Measurements from ENCODE around the gene TMEM176B.

The TMEM176B gene

DNA sequence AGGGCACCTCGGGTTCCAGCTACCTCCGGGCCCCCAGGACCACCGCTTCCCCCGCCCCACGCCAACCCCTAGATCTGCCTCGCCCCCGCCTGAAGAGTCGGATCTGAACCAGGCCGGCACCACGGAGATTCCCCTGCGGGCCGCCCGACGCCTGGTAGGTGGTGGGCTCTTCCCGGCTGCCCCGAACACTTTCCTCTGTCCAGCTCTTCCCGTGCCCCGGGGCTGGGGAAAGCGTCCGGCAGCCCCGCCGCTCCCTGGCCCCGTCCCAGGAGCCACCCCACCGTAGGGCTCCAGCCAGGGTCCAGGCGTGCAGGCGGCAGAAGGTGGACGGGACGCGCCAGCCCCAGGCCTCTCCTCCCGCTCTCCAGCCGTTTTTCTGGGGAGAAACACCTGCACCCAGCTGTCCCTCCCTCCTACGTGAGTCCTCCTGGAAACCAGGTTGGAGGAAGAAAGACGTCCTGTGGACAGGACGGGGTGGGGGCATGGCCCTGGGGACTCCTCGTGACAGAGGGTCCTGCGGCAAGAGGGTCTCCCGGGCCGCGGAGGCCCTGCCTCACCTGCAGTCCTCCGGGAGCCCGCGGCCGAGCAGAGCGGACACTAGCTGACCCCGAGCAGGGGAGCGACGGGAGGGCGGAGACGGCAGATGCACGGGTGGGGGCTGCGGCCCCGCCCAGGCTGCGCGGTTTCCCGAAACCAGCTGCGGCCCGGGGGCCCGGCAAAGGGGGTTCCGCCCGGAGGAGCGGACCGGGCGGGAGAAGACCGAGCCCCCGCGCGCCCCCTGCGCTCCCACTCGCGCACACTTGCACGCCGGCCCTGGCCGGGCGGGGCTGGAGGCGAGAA lies at the start of gene TMEM176B:
Gene TMEM176B, minus strand, starts transcription at position 624 of the 840 bp plus-strand sequence. CDS start 3,795 bp downstream, outside the sequence.
- DNase-seq: peak; percentile 83

DNA sequence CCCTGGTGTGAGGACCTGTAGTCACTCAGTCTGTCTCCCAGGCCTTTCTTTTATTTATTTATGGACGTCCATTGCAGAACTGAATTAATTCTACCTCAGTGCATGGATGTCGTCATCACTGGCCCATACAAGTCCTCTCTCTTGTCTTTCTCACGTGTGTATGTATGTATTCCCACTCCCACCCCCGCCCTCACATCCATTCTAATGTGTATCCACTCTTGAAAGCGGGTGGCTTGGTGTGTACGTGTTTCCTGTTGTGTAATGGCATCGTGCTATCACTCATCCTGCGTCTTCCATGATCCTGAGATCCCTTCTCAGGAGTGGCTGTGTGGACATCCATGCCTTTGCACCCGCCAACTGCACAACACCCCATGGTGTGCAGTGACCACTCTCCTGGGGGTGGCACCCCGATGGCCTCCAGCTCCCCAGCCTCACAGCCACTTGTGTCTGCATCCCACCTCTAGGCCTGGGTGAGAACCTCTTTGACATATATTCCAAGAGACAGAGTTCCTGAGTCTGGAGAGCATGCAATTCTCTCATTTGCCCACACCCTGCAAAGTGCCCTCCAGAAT lies 49.1 kb upstream of the TMEM176B start:
- DNase-seq: no peak

GRCh38 chr7:150848561-150849115 lies 48.5 kb upstream of the TMEM176B start:
- DNase-seq: no peak

GRCh38 chr7:150848111-150848510 lies 47.9 kb upstream of the TMEM176B start:
- DNase-seq: no peak

DNA sequence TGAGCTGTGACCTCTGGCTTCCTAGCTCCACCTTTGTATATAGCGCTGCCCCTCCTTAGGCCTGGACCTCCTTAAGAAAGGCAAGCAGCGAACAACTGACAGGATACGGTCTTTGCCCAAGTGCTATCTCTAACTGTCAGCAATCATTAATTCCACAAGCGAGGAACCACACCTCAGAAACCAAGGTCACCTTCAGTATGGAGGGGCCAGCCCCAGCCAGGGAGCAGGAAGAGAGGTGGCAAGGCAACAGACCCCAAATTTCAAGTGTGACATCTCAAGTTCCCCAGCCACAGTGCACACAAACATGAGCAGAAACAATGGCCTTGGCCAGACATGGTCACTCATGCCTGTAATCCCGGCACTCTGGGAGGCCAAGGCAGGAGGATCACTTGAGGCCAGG lies 47.4 kb upstream of the TMEM176B start:
- DNase-seq: no peak

DNA sequence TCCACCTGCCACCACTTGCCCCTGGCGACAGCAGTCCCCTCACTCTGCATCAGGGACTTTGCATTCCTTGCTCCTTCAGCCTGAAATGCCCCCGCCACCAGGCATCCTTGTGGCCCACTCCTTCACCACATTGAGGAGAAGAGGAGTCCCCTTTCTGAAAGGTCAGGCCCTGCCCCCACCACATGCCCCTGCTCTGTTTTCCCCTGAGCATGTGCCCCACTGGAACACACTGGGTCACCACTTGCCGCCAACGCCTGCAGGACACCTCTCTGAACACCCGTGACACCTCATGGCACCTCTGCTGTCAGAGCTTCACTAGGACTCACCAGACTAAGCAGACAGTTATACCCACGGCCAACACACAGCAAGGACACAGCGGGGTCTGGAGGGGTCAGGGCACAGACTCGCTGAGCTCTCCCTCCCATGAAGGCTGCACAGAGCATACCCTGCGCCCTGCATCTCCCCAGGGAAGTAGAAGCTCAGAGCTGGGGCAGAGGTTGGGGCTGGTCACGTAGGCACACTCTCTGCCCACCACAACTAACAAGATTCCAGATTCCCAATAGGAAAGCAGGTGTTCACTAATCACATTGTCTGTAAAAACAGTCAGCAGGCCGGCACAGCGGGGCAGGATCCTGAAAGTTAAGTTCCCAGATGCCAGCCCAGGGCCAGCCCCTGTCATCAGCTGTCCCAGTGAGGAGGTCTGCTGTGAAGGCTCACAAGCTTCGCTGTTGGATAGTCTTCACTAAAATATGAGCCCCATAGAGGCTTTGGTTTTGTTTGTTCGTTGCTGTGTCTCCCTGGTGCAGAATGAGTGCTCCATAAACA lies 46.3 kb upstream of the TMEM176B start:
- DNase-seq: no peak

- no peak for DNase-seq
Measured at GRCh38 chr7:150845421-150845861, 45.3 kb upstream of the TMEM176B start.

DNA sequence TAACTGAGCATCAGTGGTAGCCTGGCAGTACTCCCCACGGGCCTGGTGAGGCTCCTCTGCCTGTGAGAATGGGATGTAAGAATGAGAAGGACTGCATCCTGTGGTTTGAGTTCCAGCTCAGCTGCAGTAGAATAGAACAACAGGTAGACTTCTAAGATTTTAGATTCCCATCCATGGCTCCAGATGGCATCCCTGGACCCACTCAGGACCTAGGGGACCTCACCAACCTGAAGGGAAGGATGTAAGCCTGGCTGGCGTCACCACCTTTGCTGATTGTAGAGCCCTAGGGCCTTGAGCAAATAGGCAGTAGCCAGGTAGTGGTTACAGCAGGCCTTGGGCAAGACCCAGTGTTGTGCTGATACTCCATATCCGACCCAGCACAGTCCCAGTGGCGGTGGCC lies 42.6 kb upstream of the TMEM176B start:
- no peak for DNase-seq

- DNase-seq: no peak
Measured at GRCh38 chr7:150842018-150842417, 41.9 kb upstream of the TMEM176B start.

DNA sequence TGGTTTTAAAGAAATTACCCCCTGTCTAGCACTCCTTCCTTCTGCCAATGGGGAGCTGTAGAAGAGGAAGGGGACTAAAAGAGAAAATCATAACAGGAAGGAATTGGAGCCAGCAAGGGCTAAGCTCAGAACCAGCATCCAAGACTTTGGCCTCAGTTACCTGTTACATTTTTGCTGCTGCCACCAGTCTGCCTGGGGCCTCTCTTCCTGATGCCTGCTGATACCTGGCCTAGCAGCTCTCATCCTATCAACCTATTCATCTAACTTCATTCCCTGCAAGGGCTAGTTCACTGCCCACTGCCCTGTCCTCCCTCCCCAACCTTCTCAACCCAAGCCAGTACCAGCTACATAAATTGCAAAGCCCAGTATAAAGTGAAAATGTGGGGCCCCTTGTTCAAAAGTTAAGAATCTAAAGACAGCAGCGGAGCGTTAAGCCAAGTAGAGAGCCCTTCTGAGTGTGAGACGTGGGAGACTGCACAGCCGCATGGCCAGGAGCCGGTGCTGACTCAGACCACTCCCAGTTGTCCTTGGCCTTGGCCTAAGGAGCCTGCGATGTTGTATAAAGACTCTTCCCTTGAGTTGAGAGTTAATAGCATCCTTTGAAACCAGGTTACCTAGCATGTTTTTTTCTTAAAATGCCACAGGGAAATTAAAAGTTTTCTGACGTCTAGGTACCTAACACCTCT lies 38.9 kb upstream of the TMEM176B start:
- no peak for DNase-seq

DNA sequence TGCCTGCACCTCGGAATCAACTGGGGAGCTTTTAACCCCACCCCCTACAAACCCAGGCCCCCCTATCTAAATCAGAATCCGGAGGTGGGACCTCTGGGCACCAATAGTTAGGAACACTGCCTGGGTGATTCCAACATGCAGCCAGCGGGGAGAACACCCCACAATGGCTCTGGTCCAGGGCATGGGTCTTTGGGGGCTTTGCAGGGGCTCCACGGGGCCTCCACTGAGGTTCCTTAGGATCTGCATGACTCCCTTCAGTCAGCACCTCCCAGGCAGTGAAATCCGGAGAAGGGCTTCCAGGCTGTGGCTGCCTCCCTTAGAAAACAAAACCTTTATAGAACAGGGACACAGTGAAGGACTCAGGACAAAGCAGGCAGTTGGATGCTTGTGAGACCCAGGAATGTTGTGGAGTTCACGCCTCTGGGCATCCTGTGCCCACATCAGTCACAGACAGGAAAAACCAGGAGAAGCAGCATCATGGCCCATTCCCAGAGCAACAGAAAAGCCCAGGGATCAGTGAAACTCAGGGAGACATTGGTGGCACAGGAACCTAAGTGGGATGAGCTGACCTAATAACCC lies 35.6 kb upstream of the TMEM176B start:
- DNase-seq: no peak

GRCh38 chr7:150835019-150835418 lies 34.9 kb upstream of the TMEM176B start:
- DNase-seq: no peak

DNA sequence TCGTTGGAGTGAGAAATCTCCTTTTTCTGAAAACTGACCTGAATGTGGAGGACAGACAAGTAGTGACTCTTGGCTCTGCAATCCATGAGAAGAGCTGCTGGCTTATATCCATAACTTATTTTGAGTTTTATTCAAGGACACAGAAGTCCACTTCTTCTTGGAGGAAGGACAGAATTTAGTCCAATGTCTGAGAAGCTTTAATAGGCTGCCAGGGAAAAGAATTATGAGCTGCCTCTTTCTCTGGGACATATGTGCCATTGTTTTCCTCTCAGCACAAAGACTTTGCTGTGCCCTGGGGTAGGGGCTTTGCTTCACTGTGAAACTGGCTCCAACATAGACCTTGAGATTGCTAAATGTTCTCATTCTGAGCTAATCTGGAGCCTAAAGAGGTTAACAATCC lies 31.7 kb upstream of the TMEM176B start:
- DNase-seq: no peak

DNA sequence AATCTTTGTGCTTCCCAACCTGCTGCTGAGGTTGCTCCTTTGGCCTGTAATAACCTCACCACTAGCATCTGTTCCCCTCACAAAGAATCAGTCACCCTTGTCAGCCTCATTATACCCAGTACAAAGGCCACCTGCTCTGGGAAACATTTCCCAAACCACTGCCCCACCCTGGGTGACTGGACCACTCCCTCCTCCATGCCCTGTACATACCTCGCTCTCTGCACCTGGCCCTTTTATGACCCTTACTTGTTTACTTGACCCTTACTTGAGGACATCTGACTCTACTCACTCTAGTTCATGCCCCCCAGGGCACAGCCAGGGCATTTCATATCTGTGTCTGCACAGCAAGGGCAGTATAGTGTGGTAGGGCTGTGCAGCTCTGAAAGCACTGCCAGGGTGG lies 30.8 kb upstream of the TMEM176B start:
- peak; percentile 90 for DNase-seq

GRCh38 chr7:150829426-150829825 lies 29.3 kb upstream of the TMEM176B start:
- no peak for DNase-seq

DNA sequence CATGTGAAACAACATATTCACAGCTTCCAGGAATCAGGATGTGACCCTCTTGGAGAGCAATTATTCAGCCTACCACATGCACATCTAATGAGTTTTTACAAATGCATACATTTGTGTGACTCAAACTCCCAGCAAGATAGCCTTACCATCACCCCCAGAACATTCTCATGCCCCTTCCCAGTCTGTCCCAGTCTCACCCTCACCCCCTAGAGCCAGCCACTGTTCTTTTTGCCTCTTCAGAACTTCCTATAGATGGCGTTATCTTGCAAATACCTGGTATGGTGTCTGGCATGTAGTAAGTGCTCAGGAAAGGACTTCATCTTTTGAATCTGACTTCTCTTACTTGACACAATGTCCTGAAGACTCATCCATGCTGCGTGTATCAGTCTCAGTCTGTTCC lies 28.2 kb upstream of the TMEM176B start:
- DNase-seq: no peak

GRCh38 chr7:150826061-150826849 lies 26.1 kb upstream of the TMEM176B start:
- no peak for DNase-seq

- no peak for DNase-seq
Measured at GRCh38 chr7:150824379-150825177, 24.4 kb upstream of the TMEM176B start.

GRCh38 chr7:150823484-150824126 lies 23.4 kb upstream of the TMEM176B start:
- DNase-seq: no peak

DNA sequence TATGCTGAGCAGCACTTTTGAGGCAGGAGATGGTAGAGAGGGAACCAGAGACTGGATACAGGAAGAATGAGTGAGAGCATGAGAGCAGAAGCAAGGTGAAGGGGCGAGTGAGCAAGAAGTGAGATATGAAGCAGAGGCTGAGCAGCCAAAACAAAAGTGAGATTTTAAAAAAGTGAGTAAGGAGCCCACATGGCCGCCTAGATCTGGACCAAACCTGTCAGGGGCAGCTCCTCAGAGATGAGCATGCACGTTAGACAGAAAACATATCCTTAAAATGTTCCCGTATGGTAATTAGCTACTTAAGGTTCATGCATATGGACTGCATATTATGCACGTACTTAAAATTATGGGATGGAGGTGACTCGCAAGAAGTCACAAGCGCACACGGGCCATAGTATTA lies 22.9 kb upstream of the TMEM176B start:
- DNase-seq: no peak

All from NCI-H774 (cell line).